KMS-11 (cell line): Measurements from ENCODE around the gene PTPN23.

ENCODE experiments used
- H2AFZ ChIP-seq: fragments of 200-600 bp; sonication (generic); 2 replicates; pipeline ENCODE4 v1.6.1; 2016; ENCODE audit warnings: antibody characterized with exemption, mixed run types, low read depth
- H3K27ac ChIP-seq: fragments of 200-600 bp; sonication (generic); 2 replicates; pipeline ENCODE4 v1.6.1; 2016; ENCODE audit warnings: mild to moderate bottlenecking, mixed run types
- H3K27me3 ChIP-seq: fragments of 200-600 bp; sonication (generic); 2 replicates; pipeline ENCODE4 v1.6.1; 2017; ENCODE audit warnings: mild to moderate bottlenecking, low read depth, mixed run types, moderate library complexity; ENCODE audit not compliant: insufficient read depth
- H3K36me3 ChIP-seq: fragments of 200-600 bp; sonication (generic); 2 replicates; pipeline ENCODE4 v1.6.1; 2017; ENCODE audit warnings: mild to moderate bottlenecking, mixed run types; ENCODE audit not compliant: insufficient read depth
- H3K4me1 ChIP-seq: fragments of 200-600 bp; sonication (generic); 2 replicates; pipeline ENCODE4 v1.6.1; 2016; ENCODE audit warnings: mild to moderate bottlenecking, low read depth, mixed run types; ENCODE audit not compliant: poor library complexity, severe bottlenecking
- H3K4me2 ChIP-seq: fragments of 200-600 bp; sonication (generic); 2 replicates; pipeline ENCODE4 v1.7.0; 2016; ENCODE audit warnings: mild to moderate bottlenecking, mixed run types
- H3K4me3 ChIP-seq: fragments of 200-600 bp; sonication (generic); IDR thresholded peaks from 2 replicates; pipeline ENCODE4 v1.6.1; 2017; ENCODE audit warnings: low read depth, low read length, mixed read lengths; ENCODE audit not compliant: insufficient read depth
- H3K79me2 ChIP-seq: fragments of 200-600 bp; sonication (generic); 2 replicates; pipeline ENCODE4 v1.6.1; 2016; ENCODE audit warnings: low read depth, mixed run types; ENCODE audit not compliant: insufficient read depth
- H3K9ac ChIP-seq: fragments of 200-600 bp; sonication (generic); 2 replicates; pipeline ENCODE4 v1.6.1; 2016; ENCODE audit warnings: mild to moderate bottlenecking, mixed run types
- H4K20me1 ChIP-seq: fragments of 200-600 bp; sonication (generic); 2 replicates; pipeline ENCODE4 v1.6.1; 2016; ENCODE audit warnings: mild to moderate bottlenecking, mixed run types; ENCODE audit not compliant: insufficient read depth
- CTCF ChIP-seq: fragments of 200-600 bp; sonication (generic); conservative IDR thresholded peaks from 2 replicates; pipeline ENCODE4 v1.6.1; 2017; ENCODE audit warnings: low read depth, mild to moderate bottlenecking, antibody characterized with exemption, low read length, moderate library complexity, mixed read lengths

PTPN23 gene

GRCh38 chr3:47398228-47398627 lies 17.4 kb downstream of the PTPN23 start:
- no peaks in the 10 kb centered on the region for H3K36me3 ChIP-seq
- H3K4me3 ChIP-seq: no peak overlapping the region
- H3K4me2 ChIP-seq: no peak overlapping the region
- no peak overlapping the region for H2AFZ ChIP-seq
- no peak overlapping the region for H3K27ac ChIP-seq
- H3K27me3 ChIP-seq: no peaks in the 10 kb centered on the region
- no peaks in the 10 kb centered on the region for H3K4me1 ChIP-seq
- H3K79me2 ChIP-seq: no peaks in the 10 kb centered on the region
- no peaks in the 10 kb centered on the region for H4K20me1 ChIP-seq
- TF ChIP-seq CTCF: no peak
- no peak overlapping the region for H3K9ac ChIP-seq

GRCh38 chr3:47399016-47399415 lies 18.2 kb downstream of the PTPN23 start:
- Histone ChIP-seq H3K4me1 (no peaks in the 10 kb centered on the region), H3K27ac (no peak overlapping the region), H2AFZ (no peak overlapping the region), H3K36me3 (no peaks in the 10 kb centered on the region), H3K9ac (no peak overlapping the region), H4K20me1 (no peaks in the 10 kb centered on the region), H3K27me3 (no peaks in the 10 kb centered on the region), H3K4me3 (no peak overlapping the region), H3K79me2 (no peaks in the 10 kb centered on the region), H3K4me2 (no peak overlapping the region)
- no peak for TF ChIP-seq CTCF

- H3K79me2 ChIP-seq: no peaks in the 10 kb centered on the region
- H4K20me1 ChIP-seq: no peaks in the 10 kb centered on the region
- H3K4me3 ChIP-seq: no peak overlapping the region
- no peaks in the 10 kb centered on the region for H3K27me3 ChIP-seq
- no peaks in the 10 kb centered on the region for H3K36me3 ChIP-seq
- no peak overlapping the region for H3K4me2 ChIP-seq
- no peak overlapping the region for H3K27ac ChIP-seq
- TF ChIP-seq CTCF: no peak
- H3K4me1 ChIP-seq: no peaks in the 10 kb centered on the region
- no peak overlapping the region for H2AFZ ChIP-seq
- no peak overlapping the region for H3K9ac ChIP-seq
These were observed 18.9 kb downstream of the PTPN23 start for GRCh38 chr3:47399531-47400270.

- no peaks in the 10 kb centered on the region for H3K27me3 ChIP-seq
- H3K79me2 ChIP-seq: no peaks in the 10 kb centered on the region
- no peak overlapping the region for H3K4me2 ChIP-seq
- no peaks in the 10 kb centered on the region for H3K4me1 ChIP-seq
- H3K27ac ChIP-seq: no peak overlapping the region
- no peaks in the 10 kb centered on the region for H4K20me1 ChIP-seq
- H3K36me3 ChIP-seq: no peaks in the 10 kb centered on the region
- H2AFZ ChIP-seq: no peak overlapping the region
- no peak overlapping the region for H3K9ac ChIP-seq
- H3K4me3 ChIP-seq: no peak overlapping the region
- no peak for TF ChIP-seq CTCF
These were observed 23.6 kb downstream of the PTPN23 start for GRCh38 chr3:47404431-47404876.
